NCI-H2029 (cell line): ENCODE measurements around the gene SETD5.

Experiments
- DNase-seq: peaks from one replicate; lab custom pipeline; 2025; lab: John Stamatoyannopoulos, UW

The SETD5 gene

DNA sequence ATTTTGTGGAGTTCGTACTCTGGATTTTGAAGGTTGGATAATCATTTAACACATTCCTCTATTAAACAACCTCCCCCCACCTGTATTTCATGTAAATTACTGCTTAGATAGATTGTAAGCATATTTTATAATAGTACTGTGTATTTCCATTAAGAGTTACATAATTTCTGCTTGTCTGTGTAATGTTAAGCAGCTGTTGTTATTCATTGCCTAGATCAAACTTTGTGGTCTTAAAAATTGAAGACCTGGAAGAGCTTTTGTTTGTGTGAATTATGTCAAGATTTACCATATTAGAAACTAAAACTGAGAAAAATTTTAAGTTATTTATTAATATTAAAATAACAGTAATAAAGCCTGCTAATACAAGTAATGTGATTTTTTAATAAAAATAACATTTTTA is 11.1 kb downstream of the SETD5 start:
- DNase-seq = no peak

DNA sequence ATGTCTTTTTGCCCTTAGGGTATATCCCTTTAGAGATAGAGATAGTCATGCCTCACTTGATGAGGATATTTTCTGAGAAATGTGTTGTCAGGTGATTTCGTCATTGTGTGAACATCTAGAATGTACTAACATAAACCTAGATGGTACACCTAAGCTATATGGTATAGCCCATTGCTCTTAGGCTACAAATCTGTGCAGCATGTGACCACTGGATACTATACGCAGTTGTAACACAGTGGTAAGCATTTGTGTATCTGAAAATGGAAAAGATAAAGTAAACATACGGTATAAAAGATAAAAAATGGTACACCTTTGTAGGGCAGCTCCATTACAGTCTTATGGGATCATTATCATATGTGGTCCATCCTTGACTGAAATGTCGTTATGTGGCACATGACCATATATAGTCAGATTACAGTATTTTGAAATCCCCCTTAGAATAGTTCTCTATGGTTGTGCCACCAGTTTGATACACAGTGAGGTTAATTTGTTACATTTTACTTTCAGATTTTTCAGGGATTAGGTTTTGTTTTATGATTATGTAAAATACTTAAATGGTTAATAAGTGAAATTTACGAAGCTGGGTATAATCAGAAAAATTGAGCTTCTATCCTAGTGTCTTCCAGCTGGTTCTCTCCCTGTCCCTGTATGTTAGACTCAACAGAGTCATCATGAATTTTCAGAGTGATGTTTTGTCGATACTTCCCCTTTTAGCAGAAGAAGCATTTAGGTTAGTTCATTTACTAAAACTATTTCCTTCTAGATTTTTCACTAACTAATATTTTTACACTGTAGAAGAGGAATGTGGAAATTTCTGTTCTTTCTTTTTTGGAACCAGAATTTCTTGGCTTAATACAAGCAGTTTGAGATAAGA is 12.8 kb downstream of the SETD5 start:
- DNase-seq = no peak

DNA sequence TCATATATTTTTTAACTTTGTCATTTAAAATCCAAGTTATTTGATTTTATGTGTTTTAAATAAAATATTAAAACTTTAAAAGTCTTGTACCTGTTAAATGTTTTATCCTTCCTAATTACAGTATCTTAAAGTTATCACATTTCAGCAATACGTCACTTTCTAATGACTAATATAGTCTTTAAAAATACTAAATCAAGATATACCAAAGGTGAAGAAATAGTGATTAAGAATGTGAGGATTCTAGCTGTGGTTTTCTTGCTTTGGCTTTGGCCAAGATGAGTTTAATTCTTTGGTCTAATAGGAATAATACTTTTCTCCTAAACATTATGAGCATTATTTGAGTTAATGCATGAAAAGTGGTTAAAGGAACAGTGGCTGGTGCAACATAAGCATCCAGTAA is 13.9 kb downstream of the SETD5 start:
- no peak for DNase-seq

GRCh38 chr3:9412293-9412692 is 14.9 kb downstream of the SETD5 start:
- no peak for DNase-seq

DNA sequence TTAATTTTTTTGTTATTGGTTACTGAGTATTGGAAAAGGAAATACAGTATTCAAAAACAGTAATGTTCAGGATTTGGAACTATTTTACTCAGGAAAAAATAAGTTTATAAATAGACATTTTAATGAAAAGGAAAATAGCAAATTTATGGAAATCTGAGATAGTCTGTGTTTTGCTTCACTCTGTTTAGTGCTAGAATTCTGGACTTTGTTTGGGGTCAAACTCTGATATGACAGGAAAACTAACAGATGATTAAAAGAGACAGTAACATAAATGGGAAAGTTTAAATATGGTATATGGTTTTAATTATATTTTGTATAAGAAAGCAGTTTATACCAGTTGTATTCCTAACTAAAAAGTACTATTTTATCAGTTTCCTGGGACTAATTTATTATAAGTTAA is 17.4 kb downstream of the SETD5 start:
- no peak for DNase-seq

GRCh38 chr3:9415485-9416138 is 18.2 kb downstream of the SETD5 start:
- no peak for DNase-seq

DNA sequence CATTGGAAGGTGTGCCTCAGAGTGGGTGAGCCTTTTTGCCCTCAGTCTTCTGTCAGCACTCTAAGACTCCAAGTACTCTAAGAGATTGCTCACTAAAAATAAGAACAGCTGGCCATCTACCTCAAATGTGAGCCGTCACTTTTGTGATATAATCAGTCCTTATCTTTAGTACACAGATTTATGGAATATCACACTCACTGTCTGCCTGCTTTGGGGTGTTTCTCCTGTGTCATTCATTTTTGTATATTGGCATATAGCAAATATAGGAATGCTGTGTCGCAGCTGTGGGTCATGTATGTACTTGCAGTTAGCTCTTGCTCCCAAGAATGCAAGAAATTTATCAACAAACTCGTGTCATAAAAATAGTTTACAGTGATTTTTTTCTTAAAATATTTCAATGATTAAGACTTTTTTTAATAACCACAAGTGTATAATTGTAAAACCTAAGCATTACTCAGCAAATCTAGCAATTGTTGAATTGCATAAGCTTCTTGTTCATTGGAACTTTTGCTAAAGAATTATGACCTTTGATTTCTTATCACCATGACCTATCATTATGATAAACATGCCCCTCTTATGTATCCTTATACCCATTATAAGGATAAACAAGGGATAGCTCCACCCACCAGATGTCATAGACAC is 18.8 kb downstream of the SETD5 start:
- no peak for DNase-seq

GRCh38 chr3:9420850-9421549 is 23.6 kb downstream of the SETD5 start:
- DNase-seq = no peak

DNA sequence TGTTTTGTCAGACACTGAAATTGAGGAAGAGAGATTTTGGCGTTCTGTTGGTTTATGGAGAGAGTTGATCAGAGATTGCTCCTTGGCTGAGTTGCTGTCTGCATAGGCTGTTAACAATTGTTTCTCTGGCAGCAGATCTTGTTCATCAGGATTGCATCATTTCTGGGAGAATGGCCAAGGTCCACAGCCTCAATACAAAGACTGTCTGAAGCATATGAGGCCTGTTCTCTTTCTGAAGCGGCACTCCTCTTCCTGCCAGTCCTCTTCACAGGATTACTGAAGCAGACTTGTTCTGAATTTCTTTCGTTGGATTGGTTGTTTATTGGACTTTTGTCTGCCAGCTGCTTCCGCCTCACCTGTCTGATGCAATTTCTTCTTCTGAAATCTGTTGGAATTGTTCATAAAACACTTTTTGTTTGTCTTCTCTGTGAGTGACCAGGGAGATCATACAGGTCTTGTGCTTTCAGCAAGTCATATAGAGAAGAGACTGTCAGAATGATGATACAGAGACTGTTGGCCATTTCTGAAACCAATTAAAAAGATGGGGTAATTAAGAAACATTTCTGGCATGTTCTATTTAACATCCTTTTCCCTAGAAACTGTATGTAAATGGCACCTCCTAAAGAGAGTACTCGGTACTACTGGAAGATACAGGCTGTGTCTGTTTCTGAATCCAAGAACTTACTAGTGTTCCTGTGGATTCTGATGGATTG is 25.5 kb downstream of the SETD5 start:
- peak; percentile 98 for DNase-seq

DNA sequence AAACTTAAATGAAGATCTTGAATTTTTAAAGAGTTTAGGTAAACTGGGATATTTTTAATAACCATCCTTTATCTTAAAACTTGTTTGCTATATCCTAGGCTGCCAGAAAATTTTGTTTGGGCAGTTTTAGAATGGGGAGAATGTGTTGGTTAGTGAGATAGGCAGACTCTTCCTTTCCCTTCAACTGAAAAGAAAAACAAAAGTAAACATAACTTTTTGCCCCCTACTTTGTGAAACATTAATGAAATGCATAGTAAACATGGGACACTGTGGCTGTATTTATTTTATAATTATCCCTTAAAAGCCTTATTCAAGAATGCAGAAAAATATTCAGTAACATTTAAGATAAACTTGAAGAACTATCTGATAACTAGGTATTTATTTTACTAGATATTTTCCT is 31.0 kb downstream of the SETD5 start:
- no peak for DNase-seq

GRCh38 chr3:9430733-9431132 is 33.3 kb downstream of the SETD5 start:
- no peak for DNase-seq

DNA sequence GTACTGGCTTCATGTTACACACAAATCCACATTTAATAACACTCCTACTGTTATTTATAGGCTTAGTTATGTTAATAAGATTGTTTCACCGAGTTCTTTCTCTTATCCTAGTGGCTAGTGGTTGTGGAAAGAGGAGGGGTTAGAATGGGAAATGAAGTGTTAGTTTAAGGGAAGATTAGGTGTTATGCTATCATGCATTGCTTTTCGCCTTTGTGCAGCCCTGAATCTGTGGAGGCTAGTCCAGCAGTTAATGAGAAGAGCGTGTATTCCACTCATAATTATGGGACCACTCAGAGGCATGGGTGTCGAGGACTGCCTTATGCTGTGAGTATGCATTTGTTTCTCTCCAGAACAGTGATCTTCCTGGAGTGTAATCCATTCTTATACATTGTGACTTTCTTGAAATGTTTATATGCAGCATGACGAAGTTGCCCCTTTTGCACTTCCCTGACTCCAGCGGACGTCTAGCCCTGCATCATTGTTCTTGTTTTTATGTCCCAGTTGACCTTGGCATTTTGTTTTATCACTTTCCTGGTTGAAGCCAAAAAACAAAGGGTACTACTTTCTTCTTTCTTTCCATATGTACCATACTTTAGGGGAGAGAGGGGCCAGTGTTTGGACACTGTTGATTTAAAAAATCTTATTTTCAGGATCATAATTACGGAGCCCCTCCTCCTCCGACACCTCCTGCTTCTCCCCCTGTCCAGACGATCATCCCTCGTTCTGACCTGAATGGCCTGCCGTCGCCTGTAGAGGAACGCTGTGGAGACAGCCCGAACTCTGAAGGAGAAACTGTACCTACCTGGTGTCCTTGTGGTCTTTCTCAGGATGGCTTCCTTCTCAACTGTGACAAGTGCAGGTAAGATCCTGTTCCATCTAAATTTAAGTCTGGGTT is 36.5 kb downstream of the SETD5 start:
- DNase-seq = no peak

DNA sequence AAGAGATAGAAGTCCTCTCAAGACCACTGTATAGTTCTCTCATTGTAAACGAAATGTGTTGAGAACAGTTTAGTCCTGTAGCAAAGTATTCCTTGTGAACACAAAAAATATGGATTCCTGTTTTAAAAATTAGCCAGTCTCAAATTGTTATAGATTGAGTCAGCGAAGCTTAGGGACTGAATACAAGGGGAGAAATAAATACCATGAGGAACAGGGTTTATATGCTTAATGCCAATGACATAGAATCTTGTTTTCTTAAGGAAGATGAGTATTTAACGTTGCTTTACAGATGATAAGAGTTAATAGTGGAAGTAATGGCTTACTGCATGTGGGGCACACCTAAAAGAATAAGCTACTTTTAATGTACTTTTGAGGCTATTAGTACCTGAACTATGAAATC is 37.9 kb downstream of the SETD5 start:
- DNase-seq = no peak

DNA sequence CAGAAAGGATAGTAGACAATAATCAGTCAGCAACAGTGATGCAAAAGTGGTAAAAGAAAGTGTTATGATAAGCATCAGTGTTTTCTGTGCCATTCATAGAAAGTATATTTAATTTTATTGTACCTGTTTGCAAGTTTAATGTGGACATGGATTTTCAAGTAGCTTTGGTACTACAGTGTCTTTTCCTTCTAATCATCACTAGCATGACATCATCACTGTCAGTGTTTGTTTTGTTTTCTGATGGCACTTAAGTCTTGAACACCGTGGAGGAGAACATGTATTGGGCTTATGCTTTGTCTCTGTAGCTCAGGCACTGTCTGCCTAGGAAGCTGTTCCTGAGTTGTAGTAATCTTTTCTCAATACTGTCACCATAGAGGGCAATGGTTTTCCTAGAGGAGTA is 41.9 kb downstream of the SETD5 start:
- DNase-seq = peak; percentile 82

DNA sequence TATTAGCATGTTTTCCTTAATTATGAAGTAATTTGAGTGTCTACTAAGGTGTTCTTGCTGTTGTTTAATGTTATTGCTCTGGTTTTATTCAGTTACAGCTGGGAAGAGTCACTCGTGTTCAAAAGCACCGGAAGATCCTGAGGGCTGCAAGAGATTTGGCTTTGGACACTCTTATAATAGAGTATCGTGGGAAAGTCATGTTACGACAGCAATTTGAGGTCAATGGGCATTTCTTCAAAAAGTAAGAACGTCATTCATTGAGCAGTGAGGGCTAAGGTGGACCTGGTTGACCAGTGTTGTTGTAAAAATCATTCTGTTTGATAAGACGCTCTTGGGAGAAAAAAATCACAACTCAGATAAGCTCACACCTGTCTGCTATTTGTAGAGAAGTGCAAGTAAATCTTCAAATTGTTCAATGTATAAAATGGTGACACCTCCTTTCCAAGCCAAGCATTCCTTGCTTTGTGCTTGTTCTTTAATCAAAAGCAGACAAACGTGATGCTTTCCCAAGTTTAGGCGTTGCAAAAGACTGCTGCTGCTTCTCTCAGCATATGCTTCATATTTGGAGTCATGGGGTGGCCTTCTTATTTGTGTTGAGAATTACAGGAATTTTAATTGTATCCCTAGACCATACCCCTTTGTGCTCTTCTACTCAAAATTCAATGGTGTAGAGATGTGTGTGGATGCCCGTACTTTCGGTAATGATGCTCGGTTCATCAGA is 44.2 kb downstream of the SETD5 start:
- DNase-seq = no peak

GRCh38 chr3:9448071-9448470 is 50.7 kb downstream of the SETD5 start:
- no peak for DNase-seq

DNA sequence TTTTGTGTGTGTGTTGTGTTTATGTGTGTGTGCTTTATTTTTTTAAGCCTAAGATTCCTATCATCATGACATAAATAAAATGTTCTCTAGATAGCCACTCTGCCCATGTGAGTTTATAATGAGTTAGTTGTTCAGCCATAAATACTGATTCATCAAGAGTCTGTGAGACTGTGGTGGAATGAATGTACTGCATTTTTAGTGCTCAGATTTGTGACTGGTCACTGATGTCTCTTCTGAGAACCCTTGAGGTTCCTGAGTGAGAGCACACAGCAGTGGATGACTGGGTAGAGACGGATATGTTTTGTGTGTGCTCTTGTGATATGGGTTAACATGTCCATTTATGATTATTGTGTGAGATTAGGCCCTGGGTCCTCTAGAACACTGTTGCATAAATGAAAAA is 51.2 kb downstream of the SETD5 start:
- DNase-seq = no peak

DNA sequence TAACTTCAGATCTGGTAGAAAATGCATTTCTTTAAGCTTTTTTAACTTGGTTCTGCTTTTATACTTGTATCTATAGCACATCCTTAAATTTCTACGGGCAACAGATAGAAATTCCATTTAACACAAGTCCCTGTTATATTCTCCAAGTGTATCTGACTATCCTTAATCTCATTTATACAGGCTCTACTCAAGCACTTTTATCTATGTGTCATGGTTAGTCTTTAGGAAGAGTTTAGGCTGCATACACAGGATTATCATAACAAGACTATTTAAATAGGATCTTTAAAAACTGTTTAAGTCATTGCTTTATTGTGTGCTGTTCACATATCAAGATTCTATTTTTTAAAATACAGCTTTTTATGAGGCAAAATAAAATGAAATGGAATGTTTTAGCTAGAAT is 52.7 kb downstream of the SETD5 start:
- no peak for DNase-seq

- DNase-seq = no peak
Observed at GRCh38 chr3:9450991-9451390, 53.6 kb downstream of the SETD5 start.

- peak; percentile 70 for DNase-seq
Observed at GRCh38 chr3:9452417-9452816, 55.0 kb downstream of the SETD5 start.
